CD14-positive monocyte (primary cell): ENCODE results near the gene MARCHF9. TPM values are rescaled to one million over a fixed set of nuclear protein-coding genes. Genes with fewer than 3 reads are reported as not detected.

Source experiments
- DNase-seq, 3 donors: peaks; one replicate each; pipeline ENCODE4 v3.0.0-alpha.2; 2011 to 2022
- H2AFZ ChIP-seq: 2 replicates; pipeline ENCODE4 v1.6.0; 2012; ENCODE audit warnings: mild to moderate bottlenecking, low read depth, low read length, inconsistent platforms; ENCODE audit not compliant: insufficient read depth, poor library complexity, severe bottlenecking
- H3K27ac ChIP-seq, 2 donors: 1 replicate in 1 of 2; 2 replicates in 1 of 2; pipeline ENCODE4 v1.5.1; 2012 to 2013; ENCODE audit warnings: low read length in 2 of 2, control low read depth in 1 of 2, inconsistent platforms in 1 of 2, low read depth in 1 of 2, mild to moderate bottlenecking in 1 of 2
- H3K27me3 ChIP-seq, 2 donors: one replicate each; pipeline versions ENCODE4 v1.6.0 to v1.6.1; 2011 to 2013; ENCODE audit warnings: low read length in 2 of 2; ENCODE audit not compliant: control insufficient read depth in 2 of 2, insufficient read depth in 2 of 2
- H3K36me3 ChIP-seq, 2 donors: replicated peaks in 1 of 2; 1 replicate in 1 of 2; 2 replicates in 1 of 2; pipeline versions ENCODE4 v1.5.1 to v1.6.1; 2012 to 2013; ENCODE audit warnings: low read length in 2 of 2, control low read depth in 1 of 2, inconsistent platforms in 1 of 2, mild to moderate bottlenecking in 1 of 2; ENCODE audit not compliant: insufficient read depth in 2 of 2, control insufficient read depth in 1 of 2
- H3K4me1 ChIP-seq, 2 donors: 1 replicate in 1 of 2; 2 replicates in 1 of 2; pipeline versions ENCODE4 v1.5.1 to v1.6.1; 2012 to 2013; ENCODE audit warnings: low read length in 2 of 2, control low read depth in 1 of 2, inconsistent platforms in 1 of 2, mild to moderate bottlenecking in 1 of 2, moderate library complexity in 1 of 2; ENCODE audit not compliant: insufficient read depth in 2 of 2, control insufficient read depth in 1 of 2
- H3K4me2 ChIP-seq: replicated peaks from 2 replicates; pipeline ENCODE3; 2012; ENCODE audit warnings: low read length, moderate library complexity, mild to moderate bottlenecking; ENCODE audit not compliant: poor library complexity, severe bottlenecking; ENCODE audit errors: extremely low read depth
- H3K4me3 ChIP-seq, 3 experiments: fragments of 200-600 bp in 1 of 3; sonication (generic) in 1 of 3; replicated peaks in 1 of 3; 1 replicate in 2 of 3; 2 replicates in 1 of 3; pipeline ENCODE4 v1.5.1; 2011 to 2013; ENCODE audit warnings: low read length in 3 of 3, mild to moderate bottlenecking in 3 of 3, control low read depth in 2 of 3, low read depth in 2 of 3, inconsistent platforms in 1 of 3, moderate library complexity in 1 of 3
- H3K79me2 ChIP-seq: 2 replicates; pipeline ENCODE4 v1.6.0; 2012; ENCODE audit warnings: mild to moderate bottlenecking, control low read depth, inconsistent platforms, low read length, moderate library complexity; ENCODE audit not compliant: insufficient read depth
- H3K9ac ChIP-seq: 2 replicates; pipeline ENCODE4 v1.6.0; 2017; ENCODE audit warnings: low read length, mild to moderate bottlenecking; ENCODE audit not compliant: insufficient read depth, poor library complexity, severe bottlenecking
- H3K9me3 ChIP-seq, 2 donors: replicated peaks in 1 of 2; 1 replicate in 1 of 2; 2 replicates in 1 of 2; pipeline versions ENCODE4 v1.5.1 to v1.6.1; 2012 to 2013; ENCODE audit warnings: low read length in 2 of 2, control low read depth in 1 of 2; ENCODE audit not compliant: control insufficient read depth in 1 of 2, insufficient read depth in 1 of 2
- H4K20me1 ChIP-seq: 2 replicates; pipeline ENCODE4 v1.6.0; 2012; ENCODE audit warnings: mild to moderate bottlenecking, low read length, control low read depth, moderate library complexity; ENCODE audit not compliant: insufficient read depth
- H3K27ac Mint-ChIP-seq, 7 donors: one replicate each; pipeline ENCODE4 v1.8.0; 2020; ENCODE audit warnings: mild to moderate bottlenecking in 7 of 7, mixed read lengths in 7 of 7, moderate library complexity in 6 of 7, inconsistent platforms in 2 of 7
- H3K27me3 Mint-ChIP-seq, 3 donors: one replicate each; pipeline ENCODE4 v1.8.0; 2021 to 2022; ENCODE audit warnings: low read depth in 3 of 3, mild to moderate bottlenecking in 3 of 3, mixed read lengths in 3 of 3, moderate library complexity in 3 of 3, inconsistent platforms in 1 of 3
- H3K36me3 Mint-ChIP-seq, 2 donors: one replicate each; pipeline ENCODE4 v1.8.0; 2020; ENCODE audit warnings: mixed read lengths in 2 of 2, inconsistent platforms in 1 of 2, mild to moderate bottlenecking in 1 of 2
- H3K4me1 Mint-ChIP-seq: one replicate; pipeline ENCODE4 v1.8.0; 2020; ENCODE audit warnings: mild to moderate bottlenecking, mixed read lengths
- H3K4me3 Mint-ChIP-seq, 2 donors: one replicate each; pipeline ENCODE4 v1.8.0; 2020; ENCODE audit warnings: mild to moderate bottlenecking in 2 of 2, mixed read lengths in 2 of 2, moderate library complexity in 1 of 2
- H3K9me3 Mint-ChIP-seq, 7 donors: one replicate each; pipeline ENCODE4 v1.8.0; 2020 to 2022; ENCODE audit warnings: mixed read lengths in 7 of 7, mild to moderate bottlenecking in 6 of 7, moderate library complexity in 6 of 7, inconsistent platforms in 2 of 7
- CTCF ChIP-seq: fragments of 200-600 bp; IDR thresholded peaks from one replicate; pipeline ENCODE4 v1.8.0; 2022; ENCODE audit warnings: antibody characterized with exemption, mild to moderate bottlenecking
- WGBS: methylation state at CpG from one replicate; pipeline ENCODE4 v1.1.5; 2013; ENCODE audit warnings: missing lambda C conversion rate; ENCODE audit not compliant: insufficient coverage; 5-methylcytosine and 5-hydroxymethylcytosine counted together
- intact Hi-C, 2 donors: fragments of 100-400 bp; cut with micrococcal nuclease; formaldehyde crosslinking; loops; one replicate each; pipeline versions ENCODE4 v1.15.0 to v1.15.1; 2023
- polyA plus RNA-seq, 3 donors: library from polyadenylated mRNA; depleted of rRNA in 1 of 3; unstranded in 2 of 3; stranded (reverse) in 1 of 3; fragments of 300-500 nt in 2 of 3; fragments of >200 nt in 1 of 3; fragmentation: Illumina TruSeq in 2 of 3; gene quantifications; 1 replicate in 2 of 3; 2 replicates in 1 of 3; pipeline ENCODE4 v1.2.3, GENCODE V29; 2012 to 2021

MARCHF9 gene
- polyA plus RNA-seq, 3 donors, result 0.14 to 9.5 (median 0.23) TPM

GRCh38 chr12:57735952-57736740 is 18.8 kb upstream of the MARCHF9 start:
- H3K4me1 Mint-ChIP-seq, result peaks cover 19% of the 10 kb centered on the region
- H3K36me3 ChIP-seq, result peaks cover 39 to 49% of the 10 kb centered on the region in 2 donors
- H3K4me2 ChIP-seq, result no peak overlapping the region

More at GRCh38 chr12:57735952-57736740, 18.8 kb upstream of the MARCHF9 start:
- Mint-ChIP-seq H3K9me3 (no peaks in the 10 kb centered on the region), H3K4me3 (no peak overlapping the region), H3K36me3 (peaks cover 45 to 51% of the 10 kb centered on the region in 2 donors), H3K27ac (peak overlapping the region in 2 of 7 donors; percentile 19 to 25), H3K27me3 (no peaks in the 10 kb centered on the region)
- Histone ChIP-seq H3K9ac (no peak overlapping the region), H4K20me1 (no peaks in the 10 kb centered on the region), H3K79me2 (peaks cover 23% of the 10 kb centered on the region), H2AFZ (no peak overlapping the region), H3K4me1 (peaks cover 10 to 15% of the 10 kb centered on the region in 2 donors), H3K27me3 (no peaks in the 10 kb centered on the region), H3K4me3 (no peak overlapping the region), H3K27ac (no peak overlapping the region), H3K9me3 (no peaks in the 10 kb centered on the region)
- WGBS, result 94% methylated on average over 27 of the region's 49 CpGs
- DNase-seq, result no peak
- intact Hi-C loops, result no loop called here
- no peak for TF ChIP-seq CTCF
